Thoracic aorta (tissue), 2 donors: ENCODE measurements around the gene GDI1. TPM values are rescaled to one million over a fixed set of nuclear protein-coding genes. Genes with fewer than 3 reads are reported as not detected.
"Not testable (repeated sequence)": the region's sequence is repeated elsewhere in the genome, so short reads cannot be mapped to it uniquely, and the experiment has no call there.

Experiments
- ATAC-seq: fragments of 150-250 bp; one replicate; pipeline ENCODE4 v1.8.0; 2017; ENCODE audit warnings: low read depth; ENCODE audit not compliant: insufficient number of reproducible peaks, low FRiP score
- DNase-seq: peaks from one replicate; pipeline ENCODE4 v3.0.0-alpha.2; 2020; ENCODE audit warnings: low spot score
- H3K27ac ChIP-seq, 2 donors: fragments of 200-600 bp; sonication (generic); 1 replicate in 1 of 2; 2 replicates in 1 of 2; pipeline ENCODE4 v1.5.1; 2016; ENCODE audit warnings: mild to moderate bottlenecking in 2 of 2, moderate library complexity in 2 of 2
- H3K27me3 ChIP-seq: fragments of 200-600 bp; sonication (generic); replicated peaks from 2 replicates; pipeline ENCODE4 v1.6.0; 2016; ENCODE audit warnings: mild to moderate bottlenecking; ENCODE audit not compliant: insufficient read depth
- H3K36me3 ChIP-seq: fragments of 200-600 bp; sonication (generic); one replicate; pipeline ENCODE4 v1.5.1; 2016
- H3K4me1 ChIP-seq, 2 donors: fragments of 200-600 bp; sonication (generic); 1 replicate in 1 of 2; 2 replicates in 1 of 2; pipeline versions ENCODE4 v1.5.1 to v1.6.0; 2016; ENCODE audit warnings: low read depth in 2 of 2, mild to moderate bottlenecking in 1 of 2; ENCODE audit not compliant: control insufficient read depth in 1 of 2
- H3K4me3 ChIP-seq: fragments of 200-600 bp; sonication (generic); 2 replicates; pipeline ENCODE4 v1.5.1; 2016; ENCODE audit warnings: mild to moderate bottlenecking
- H3K9me3 ChIP-seq: fragments of 200-600 bp; sonication (generic); 2 replicates; pipeline ENCODE4 v1.5.1; 2016
- CTCF ChIP-seq: fragments of 200-600 bp; sonication (generic); IDR thresholded peaks from one replicate; pipeline ENCODE4 v1.5.1; 2019; ENCODE audit warnings: antibody characterized with exemption
- total RNA-seq, 2 donors: library from RNA; depleted of rRNA; stranded (reverse); fragments of >200 nt; gene quantifications; one replicate each; pipeline versions ENCODE4 v1.1.0 to v1.2.3, GENCODE V29; 2016

GDI1 gene
- total RNA-seq, 2 donors from 2014 or later = 99.4 to 151 TPM

GRCh38 chrX:154397888-154398667 lies 38.9 kb upstream of the GDI1 start, which contains the start of gene RPL10:
Gene RPL10, plus strand, starts transcription at chrX:154398377. Its CDS starts 143 bp downstream, at chrX:154398520.
- Histone ChIP-seq H3K27ac (peak within 1 kb of the TSS; percentile 98), H3K27me3 (no peaks in the 10 kb centered on the region), H3K4me1 (peaks cover 6 to 20% of the 10 kb centered on the region in 2 donors), H3K4me3 (peak within 1 kb of the TSS; percentile 91), H3K36me3 (peaks cover 18% of the 10 kb centered on the region), H3K9me3 (no peaks in the 10 kb centered on the region)
- TF ChIP-seq CTCF = no peak
- DNase-seq (peak; percentile 62), ATAC-seq (peak; percentile 87)

GRCh38 chrX:154398668-154399526 lies 38.1 kb upstream of the GDI1 start:
- no peaks in the 10 kb centered on the region for H3K9me3 ChIP-seq
- H3K27me3 ChIP-seq = no peaks in the 10 kb centered on the region
- DNase-seq (peak; percentile 48), ATAC-seq (no peak)
- H3K4me1 ChIP-seq = peaks cover 6 to 20% of the 10 kb centered on the region in 2 donors
- peak overlapping the region; percentile 91 for H3K4me3 ChIP-seq
- peak; percentile 80 for TF ChIP-seq CTCF
- H3K36me3 ChIP-seq = peaks cover 18% of the 10 kb centered on the region
- peak overlapping the region; percentile 98 for H3K27ac ChIP-seq

- H3K36me3 ChIP-seq = peaks cover 18% of the 10 kb centered on the region
- DNase-seq (no peak), ATAC-seq (no peak)
- H3K27ac ChIP-seq = peak overlapping the region; percentile 98
- no peaks in the 10 kb centered on the region for H3K9me3 ChIP-seq
- no peaks in the 10 kb centered on the region for H3K27me3 ChIP-seq
- peaks cover 6 to 20% of the 10 kb centered on the region in 2 donors for H3K4me1 ChIP-seq
- no peak for TF ChIP-seq CTCF
- peak overlapping the region; percentile 91 for H3K4me3 ChIP-seq
Observed at GRCh38 chrX:154399527-154400368, 37.2 kb upstream of the GDI1 start.

- H3K9me3 ChIP-seq, H3K27me3 ChIP-seq, ATAC-seq, DNase-seq, H3K27ac ChIP-seq: not testable (repeated sequence)
- peaks cover 6 to 20% of the 10 kb centered on the region in 2 donors for H3K4me1 ChIP-seq
- H3K4me3 ChIP-seq = peak overlapping the region; percentile 91
- peaks cover 18% of the 10 kb centered on the region for H3K36me3 ChIP-seq
Observed at GRCh38 chrX:154400369-154400817, 36.6 kb upstream of the GDI1 start.

GRCh38 chrX:154401045-154401799 lies 35.7 kb upstream of the GDI1 start:
- H3K27me3 ChIP-seq = no peaks in the 10 kb centered on the region
- no peak overlapping the region for H3K27ac ChIP-seq
- H3K4me1 ChIP-seq = peaks cover 6 to 20% of the 10 kb centered on the region in 2 donors
- ATAC-seq (no peak), DNase-seq (no peak)
- H3K36me3 ChIP-seq = peaks cover 18% of the 10 kb centered on the region
- no peak overlapping the region for H3K4me3 ChIP-seq
- TF ChIP-seq CTCF = no peak
- H3K9me3 ChIP-seq = no peaks in the 10 kb centered on the region
